ENCODE data around the gene CPVL.

The CPVL gene

DNA sequence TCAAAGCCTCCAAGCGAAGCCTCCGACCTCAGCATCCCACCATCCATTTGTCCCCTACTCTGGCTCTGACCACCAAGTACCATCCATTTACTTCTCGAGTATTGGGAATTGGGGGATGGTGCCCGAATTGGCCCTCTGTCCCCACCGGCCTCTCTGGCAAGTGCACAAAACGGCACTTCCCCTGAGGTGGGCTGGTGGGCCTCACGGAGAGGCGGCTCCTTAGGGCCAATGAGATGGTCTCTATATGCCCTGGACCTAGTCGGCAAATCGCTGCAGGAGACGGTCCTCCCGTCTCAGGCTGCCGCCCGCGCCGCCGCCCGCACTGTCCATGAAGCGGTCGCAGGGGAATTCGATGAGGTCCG is 191.0 kb downstream of the CPVL start:
- TF ChIP-seq ZNF404 (tag by site-specific recombination; IDR thresholded peaks at IDR 0.05) (no peak), ZNF214 (tag by site-specific recombination; IDR thresholded peaks at IDR 0.05; ENCODE audit: borderline replicate concordance) (no peak), GLIS1 (tag by site-specific recombination; IDR thresholded peaks at IDR 0.05) (no peak), ZNF610 (tag by site-specific recombination; IDR thresholded peaks at IDR 0.05; ENCODE audit: borderline replicate concordance) (no peak), ZNF423 (tag by site-specific recombination; IDR thresholded peaks at IDR 0.05) (no peak), FEZF1 (tag by site-specific recombination; IDR thresholded peaks at IDR 0.05) (no peak), ZNF473 (tag by site-specific recombination; IDR thresholded peaks at IDR 0.05) (no peak), ZNF366 (tag by site-specific recombination; conservative IDR thresholded peaks at IDR 0.05) (no peak), ZNF311 (tag by site-specific recombination; IDR thresholded peaks at IDR 0.05; ENCODE audit: borderline replicate concordance) (no peak), ZNF785 (tag by site-specific recombination; IDR thresholded peaks at IDR 0.05) (no peak), ZBTB8A (tag by site-specific recombination; IDR thresholded peaks at IDR 0.05) (no peak), ZNF157 (tag by site-specific recombination; IDR thresholded peaks at IDR 0.05) (no peak), ZNF155 (tag by site-specific recombination; IDR thresholded peaks at IDR 0.05) (no peak), ZFP41 (tag by site-specific recombination; IDR thresholded peaks at IDR 0.05; ENCODE audit: borderline replicate concordance) (no peak), KLF1 (tag by site-specific recombination; IDR thresholded peaks at IDR 0.05) (no peak), ZNF626 (tag by site-specific recombination; IDR thresholded peaks at IDR 0.05) (no peak), MYNN (tag by site-specific recombination; IDR thresholded peaks at IDR 0.05; ENCODE audit: borderline replicate concordance) (no peak), ZNF391 (tag by site-specific recombination; IDR thresholded peaks at IDR 0.05; ENCODE audit: borderline replicate concordance, low read depth) (no peak), ZNF292 (tag by site-specific recombination; IDR thresholded peaks at IDR 0.05; ENCODE audit: borderline replicate concordance, low read depth) (no peak)
- TF ChIP-seq, protein P1, sequence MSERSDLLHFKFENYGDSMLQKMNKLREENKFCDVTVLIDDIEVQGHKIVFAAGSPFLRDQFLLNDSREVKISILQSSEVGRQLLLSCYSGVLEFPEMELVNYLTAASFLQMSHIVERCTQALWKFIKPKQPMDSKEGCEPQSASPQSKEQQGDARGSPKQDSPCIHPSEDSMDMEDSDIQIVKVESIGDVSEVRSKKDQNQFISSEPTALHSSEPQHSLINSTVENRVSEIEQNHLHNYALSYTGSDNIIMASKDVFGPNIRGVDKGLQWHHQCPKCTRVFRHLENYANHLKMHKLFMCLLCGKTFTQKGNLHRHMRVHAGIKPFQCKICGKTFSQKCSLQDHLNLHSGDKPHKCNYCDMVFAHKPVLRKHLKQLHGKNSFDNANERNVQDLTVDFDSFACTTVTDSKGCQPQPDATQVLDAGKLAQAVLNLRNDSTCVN (tag by site-specific recombination; optimal IDR thresholded peaks at IDR 0.05) = no peak
- Histone ChIP-seq H3K27ac (ENCODE audit: extremely low read depth, low read depth, low read length) (no peak overlapping the region; the same call in 1 of the 2 replicates), H3K4me1 (ENCODE audit: control insufficient read depth, insufficient read depth, low read length) (no peaks in the 10 kb centered on the region), H3K36me3 (ENCODE audit: control insufficient read depth in 2 of 2, insufficient read depth in 1 of 2, low read length in 2 of 2) (no peaks in the 10 kb centered on the region), H3K9me3 (ENCODE audit: control insufficient read depth, insufficient read depth, low read depth, low read length) (no peaks in the 10 kb centered on the region), H3K4me3 (ENCODE audit: low read depth, low read length) (no peak overlapping the region)
- CTCF ChIA-PET = interaction anchor here (0.6 to 6.0 kb wide), 14 partner anchors 13 to 1408 kb away, joined by 3 to 86 read pairs (median 11); no protein-coding TSS in a partner anchor
- POLR2A ChIA-PET = interaction anchor here (1.1 kb wide), 1 partner anchor 28 kb away, joined by 3 read pairs; no protein-coding TSS in a partner anchor

DNA sequence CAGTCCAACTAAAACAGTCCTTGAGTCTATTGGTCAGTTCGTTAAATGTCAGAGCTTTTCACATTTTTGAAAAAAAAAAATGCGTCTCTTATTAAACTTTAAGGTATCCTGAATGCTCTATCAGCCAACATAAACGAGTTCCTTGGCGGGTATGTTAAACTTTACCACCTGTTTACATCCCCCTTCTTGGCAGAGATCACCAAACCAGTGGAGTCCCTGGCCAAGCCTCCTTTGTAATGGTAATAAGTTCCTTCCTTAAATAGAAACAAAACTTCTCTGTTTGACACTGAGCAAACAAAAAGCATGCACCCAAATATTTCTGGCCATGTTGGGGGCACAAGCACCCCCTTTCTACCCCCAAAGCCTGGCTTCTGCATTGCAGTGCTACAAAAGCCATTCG is 191.4 kb downstream of the CPVL start:
- H3K4me3 ChIP-seq (ENCODE audit: low read depth, low read length) = no peak overlapping the region
- H3K9me3 ChIP-seq (ENCODE audit: control insufficient read depth, insufficient read depth, low read depth, low read length) = no peaks in the 10 kb centered on the region
- TF ChIP-seq ZNF596 (tag by site-specific recombination; IDR thresholded peaks at IDR 0.05) = no peak
- TF ChIP-seq ZNF792 (tag by site-specific recombination; IDR thresholded peaks at IDR 0.05) = no peak
- TF ChIP-seq ZNF501 (tag by site-specific recombination; IDR thresholded peaks at IDR 0.05) = no peak
- TF ChIP-seq ZNF747 (tag by site-specific recombination; IDR thresholded peaks at IDR 0.05) = no peak
- no peak for TF ChIP-seq ZNF146 (tag by site-specific recombination; IDR thresholded peaks at IDR 0.05)
- TF ChIP-seq ZBTB8A (tag by site-specific recombination; IDR thresholded peaks at IDR 0.05) = no peak
- TF ChIP-seq ZNF23 (tag by site-specific recombination; IDR thresholded peaks at IDR 0.05; ENCODE audit: borderline replicate concordance) = no peak
- H3K27ac ChIP-seq (ENCODE audit: extremely low read depth, low read depth, low read length) = no peak overlapping the region
- ChIA-PET POLR2A (interaction anchor here (0.6 kb wide), 1 partner anchor 261 kb away, joined by 3 read pairs; no protein-coding TSS in a partner anchor), CTCF (interaction anchor here (0.6 to 6.0 kb wide), 6 partner anchors 10 to 158 kb away, joined by 3 to 86 read pairs (median 26); no protein-coding TSS in a partner anchor)
- H3K36me3 ChIP-seq (ENCODE audit: control insufficient read depth in 2 of 2, insufficient read depth in 1 of 2, low read length in 2 of 2) = no peaks in the 10 kb centered on the region
- H3K4me1 ChIP-seq (ENCODE audit: control insufficient read depth, insufficient read depth, low read length) = no peaks in the 10 kb centered on the region

All from HEK293 (cell line).